Mesothelial cell of epicardium (in vitro differentiated cells): ENCODE data around the gene FRY. TPM values are rescaled to one million over a fixed set of nuclear protein-coding genes. Genes with fewer than 3 reads are reported as not detected.

Source experiments
- DNase-seq, 2 experiments: peaks; one replicate each; pipeline ENCODE4 v3.0.0; 2021; ENCODE audit warnings: low spot score in 2 of 2; ENCODE audit not compliant: unreplicated experiment in 2 of 2
- H3K27ac Mint-ChIP-seq: 2 replicates; pipeline ENCODE4 v1.8.0; 2021; ENCODE audit warnings: mixed read lengths
- H3K27me3 Mint-ChIP-seq: 2 replicates; pipeline ENCODE4 v1.8.0; 2021; ENCODE audit warnings: low read depth, mixed read lengths
- H3K36me3 Mint-ChIP-seq: 2 replicates; pipeline ENCODE4 v1.8.0; 2021; ENCODE audit warnings: mixed read lengths
- H3K4me1 Mint-ChIP-seq: 2 replicates; pipeline ENCODE4 v1.8.0; 2021; ENCODE audit warnings: mixed read lengths
- H3K4me3 Mint-ChIP-seq: 2 replicates; pipeline ENCODE4 v1.8.0; 2021; ENCODE audit warnings: mild to moderate bottlenecking, moderate library complexity, mixed read lengths
- H3K9me3 Mint-ChIP-seq: 2 replicates; pipeline ENCODE4 v1.8.0; 2021; ENCODE audit warnings: mixed read lengths
- CTCF ChIP-seq: fragments of 200-600 bp; sonication (generic); IDR thresholded peaks from one replicate; pipeline ENCODE4 v1.5.0; 2021; ENCODE audit warnings: antibody characterized with exemption; ENCODE audit not compliant: unreplicated experiment
- total RNA-seq: library from RNA; stranded (reverse); gene quantifications from 3 replicates; pipeline ENCODE4 v1.2.1, GENCODE V29; 2021

The FRY gene
- total RNA-seq, 1 donor from 2014 or later = 18.1 TPM

DNA sequence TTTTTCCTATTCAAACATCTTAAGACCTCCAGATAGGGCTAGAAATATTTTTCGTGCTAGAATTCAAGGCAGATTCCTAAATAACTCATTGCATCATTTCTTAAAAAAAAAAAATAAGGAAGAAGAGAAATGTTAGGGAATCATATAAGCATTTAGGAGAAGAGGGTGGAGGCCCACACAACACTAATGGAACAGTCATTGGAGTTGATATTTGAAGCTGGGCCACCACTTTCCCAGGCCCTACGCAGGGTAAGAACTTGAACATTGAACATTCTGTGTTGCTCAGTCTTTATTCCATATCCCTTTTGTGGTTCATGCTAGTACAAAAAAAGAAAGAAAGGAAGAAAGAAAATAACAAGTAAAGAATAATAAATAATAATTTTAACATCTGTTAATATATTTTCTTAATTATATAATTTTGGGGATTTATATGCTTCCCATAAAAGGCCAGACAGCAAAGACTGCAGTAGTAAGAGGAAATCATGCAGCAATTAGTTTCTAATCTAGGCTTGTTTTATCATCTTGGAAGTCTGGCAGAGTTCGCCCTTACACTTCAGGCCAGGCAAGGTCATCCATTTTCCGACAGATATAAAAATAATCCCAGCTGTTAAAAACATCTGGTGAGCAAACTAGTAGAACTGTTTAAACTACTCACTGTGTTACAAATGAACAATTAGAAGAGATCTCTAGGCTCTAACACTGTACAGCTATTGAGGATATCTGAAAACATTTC, 127.7 kb downstream of the FRY start:
- Mint-ChIP-seq H3K36me3 (peaks cover 22% of the 10 kb centered on the region), H3K4me1 (peaks cover 19% of the 10 kb centered on the region), H3K27ac (peak overlapping the region; percentile 79), H3K27me3 (no peaks in the 10 kb centered on the region), H3K9me3 (peaks cover 9% of the 10 kb centered on the region), H3K4me3 (no peak overlapping the region)
- DNase-seq = no peak
- no peak for TF ChIP-seq CTCF

GRCh38 chr13:32162395-32163005, 130.9 kb downstream of the FRY start:
- DNase-seq = no peak
- no peak for TF ChIP-seq CTCF
- Mint-ChIP-seq H3K4me3 (no peak overlapping the region), H3K27me3 (no peaks in the 10 kb centered on the region), H3K4me1 (peaks cover 29% of the 10 kb centered on the region), H3K36me3 (peaks cover 19% of the 10 kb centered on the region), H3K9me3 (no peaks in the 10 kb centered on the region), H3K27ac (no peak overlapping the region)

- DNase-seq = no peak
- Mint-ChIP-seq H3K9me3 (no peaks in the 10 kb centered on the region), H3K27me3 (no peaks in the 10 kb centered on the region), H3K4me3 (no peak overlapping the region), H3K4me1 (peaks cover 39% of the 10 kb centered on the region), H3K27ac (no peak overlapping the region), H3K36me3 (peaks cover 19% of the 10 kb centered on the region)
- TF ChIP-seq CTCF = peak; percentile 36
Observed at GRCh38 chr13:32164622-32165268, 133.2 kb downstream of the FRY start.

- no peak for DNase-seq
- peaks cover 36% of the 10 kb centered on the region for H3K4me1 Mint-ChIP-seq
- H3K27ac Mint-ChIP-seq = peak overlapping the region; percentile 49
- H3K36me3 Mint-ChIP-seq = peaks cover 20% of the 10 kb centered on the region
- no peak overlapping the region for H3K4me3 Mint-ChIP-seq
- no peak for TF ChIP-seq CTCF
- no peaks in the 10 kb centered on the region for H3K9me3 Mint-ChIP-seq
- no peaks in the 10 kb centered on the region for H3K27me3 Mint-ChIP-seq
Observed at GRCh38 chr13:32165796-32166195, 134.2 kb downstream of the FRY start.

DNA sequence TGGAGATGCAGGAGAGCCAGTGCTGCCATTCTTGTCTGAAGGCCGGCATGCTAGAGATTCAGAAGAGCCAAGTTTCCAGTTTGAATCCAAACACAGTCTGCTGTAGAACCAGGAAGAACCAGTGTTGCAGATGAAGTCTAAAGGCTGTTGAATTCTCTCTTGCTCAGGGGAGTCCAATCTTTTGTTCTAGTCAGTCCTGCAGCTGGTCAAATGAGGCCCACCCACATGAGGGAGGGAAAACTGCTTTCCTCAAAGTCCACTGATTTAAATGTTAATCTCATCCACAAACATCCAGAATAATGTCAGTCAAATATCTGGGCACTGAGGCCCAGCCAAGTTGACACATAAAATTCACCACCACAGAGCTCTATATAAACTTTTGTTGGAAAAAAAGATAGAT, 136.6 kb downstream of the FRY start:
- DNase-seq = no peak
- Mint-ChIP-seq H3K27me3 (no peaks in the 10 kb centered on the region), H3K9me3 (no peaks in the 10 kb centered on the region), H3K4me1 (peaks cover 34% of the 10 kb centered on the region), H3K36me3 (peaks cover 8% of the 10 kb centered on the region), H3K4me3 (no peak overlapping the region), H3K27ac (peak overlapping the region; percentile 35)
- no peak for TF ChIP-seq CTCF
